ENCODE results near the gene PNMA8B.

DNA sequence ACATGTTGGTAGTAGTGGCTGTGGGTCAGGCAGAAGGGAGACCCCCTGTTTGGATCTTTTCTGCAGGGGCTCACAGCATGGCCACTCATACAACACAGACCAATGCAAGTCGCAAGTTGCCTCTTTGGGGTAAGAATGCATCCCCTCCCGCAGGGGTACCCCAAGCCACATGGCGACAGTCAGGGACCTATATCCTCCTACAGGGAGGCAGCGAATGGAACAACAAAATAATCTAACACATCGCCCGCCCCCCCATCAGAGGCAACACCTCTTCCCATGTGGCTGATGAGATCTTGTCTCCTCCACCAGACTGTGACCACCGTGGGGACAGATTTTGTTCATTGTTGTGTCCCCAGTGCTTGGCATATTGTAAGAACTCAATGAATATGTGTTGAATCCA lies 40.7 kb upstream of the PNMA8B start:
- TF ChIP-seq TAF1 (IDR thresholded peaks at IDR 0.05; ENCODE audit: low read depth) = no peak
- TF ChIP-seq FOXM1 (IDR thresholded peaks at IDR 0.05; ENCODE audit: borderline replicate concordance, low read depth) = no peak
- TF ChIP-seq EP300 (IDR thresholded peaks at IDR 0.05; ENCODE audit: borderline replicate concordance) = no peak
- no peak for TF ChIP-seq YY1 (IDR thresholded peaks at IDR 0.05; ENCODE audit: low read depth)
- no peak for TF ChIP-seq MAX (IDR thresholded peaks at IDR 0.05)
- TF ChIP-seq TEAD4 (IDR thresholded peaks at IDR 0.05) = no peak

Measured in Ishikawa (cell line).